HG02588 (cell line): ENCODE measurements around the gene LGALS7.
"Not testable (repeated sequence)": the region's sequence is repeated elsewhere in the genome, so short reads cannot be mapped to it uniquely, and the experiment has no call there.

Source experiments
- ATAC-seq: cut with Tn5 transposase; IDR thresholded peaks from one replicate; pipeline ENCODE4 v1.9.1; 2021; ENCODE audit warnings: mild to moderate bottlenecking, moderate library complexity; ENCODE audit not compliant: unreplicated experiment

LGALS7 gene

GRCh38 chr19:38800577-38801347 lies 27.4 kb upstream of the LGALS7 start:
- ATAC-seq = no peak

GRCh38 chr19:38799104-38799503 lies 25.8 kb upstream of the LGALS7 start:
- no peak for ATAC-seq

- not testable (repeated sequence) for ATAC-seq
Observed at GRCh38 chr19:38797781-38798180, 24.5 kb upstream of the LGALS7 start.

GRCh38 chr19:38796154-38796553 lies 22.8 kb upstream of the LGALS7 start:
- no peak for ATAC-seq

- no peak for ATAC-seq
Observed at GRCh38 chr19:38795549-38795948, 22.2 kb upstream of the LGALS7 start.

GRCh38 chr19:38793671-38794070 lies 20.4 kb upstream of the LGALS7 start:
- ATAC-seq = no peak

GRCh38 chr19:38793177-38793576 lies 19.9 kb upstream of the LGALS7 start:
- no peak for ATAC-seq

GRCh38 chr19:38792250-38793111 lies 19.2 kb upstream of the LGALS7 start:
- ATAC-seq = no peak

GRCh38 chr19:38791451-38792064 lies 18.2 kb upstream of the LGALS7 start:
- ATAC-seq = not testable (repeated sequence)

- ATAC-seq = not testable (repeated sequence)
Observed at GRCh38 chr19:38790507-38791403, 17.4 kb upstream of the LGALS7 start.

- no peak for ATAC-seq
Observed at GRCh38 chr19:38788478-38789243, 15.3 kb upstream of the LGALS7 start, which contains the start of gene LGALS7B. Gene LGALS7B (plus strand): TSS chr19:38789200. CDS start chr19:38789227, 27 bp downstream.

GRCh38 chr19:38786572-38787265 lies 13.4 kb upstream of the LGALS7 start:
- no peak for ATAC-seq

- not testable (repeated sequence) for ATAC-seq
Observed at GRCh38 chr19:38786061-38786460, 12.7 kb upstream of the LGALS7 start.

GRCh38 chr19:38785187-38785699 lies 11.9 kb upstream of the LGALS7 start:
- ATAC-seq = no peak

- ATAC-seq = no peak
Observed at GRCh38 chr19:38784224-38784623, 10.9 kb upstream of the LGALS7 start.

- not testable (repeated sequence) for ATAC-seq
Observed at GRCh38 chr19:38782212-38782611, 8.9 kb upstream of the LGALS7 start.

- no peak for ATAC-seq
Observed at GRCh38 chr19:38781058-38781457, 7.7 kb upstream of the LGALS7 start.

- ATAC-seq = no peak
Observed at GRCh38 chr19:38780443-38780842, 7.1 kb upstream of the LGALS7 start.

GRCh38 chr19:38778733-38779132 lies 5.4 kb upstream of the LGALS7 start:
- ATAC-seq = no peak
